NCI-H146 (cell line): Measurements from ENCODE around the gene TMEM266.
"Not testable (repeated sequence)": the region's sequence is repeated elsewhere in the genome, so short reads cannot be mapped to it uniquely, and the experiment has no call there.

Source experiments
- DNase-seq: peaks from one replicate; lab custom pipeline; 2025; lab: John Stamatoyannopoulos, UW

TMEM266 gene, protein sequence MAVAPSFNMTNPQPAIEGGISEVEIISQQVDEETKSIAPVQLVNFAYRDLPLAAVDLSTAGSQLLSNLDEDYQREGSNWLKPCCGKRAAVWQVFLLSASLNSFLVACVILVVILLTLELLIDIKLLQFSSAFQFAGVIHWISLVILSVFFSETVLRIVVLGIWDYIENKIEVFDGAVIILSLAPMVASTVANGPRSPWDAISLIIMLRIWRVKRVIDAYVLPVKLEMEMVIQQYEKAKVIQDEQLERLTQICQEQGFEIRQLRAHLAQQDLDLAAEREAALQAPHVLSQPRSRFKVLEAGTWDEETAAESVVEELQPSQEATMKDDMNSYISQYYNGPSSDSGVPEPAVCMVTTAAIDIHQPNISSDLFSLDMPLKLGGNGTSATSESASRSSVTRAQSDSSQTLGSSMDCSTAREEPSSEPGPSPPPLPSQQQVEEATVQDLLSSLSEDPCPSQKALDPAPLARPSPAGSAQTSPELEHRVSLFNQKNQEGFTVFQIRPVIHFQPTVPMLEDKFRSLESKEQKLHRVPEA

DNA sequence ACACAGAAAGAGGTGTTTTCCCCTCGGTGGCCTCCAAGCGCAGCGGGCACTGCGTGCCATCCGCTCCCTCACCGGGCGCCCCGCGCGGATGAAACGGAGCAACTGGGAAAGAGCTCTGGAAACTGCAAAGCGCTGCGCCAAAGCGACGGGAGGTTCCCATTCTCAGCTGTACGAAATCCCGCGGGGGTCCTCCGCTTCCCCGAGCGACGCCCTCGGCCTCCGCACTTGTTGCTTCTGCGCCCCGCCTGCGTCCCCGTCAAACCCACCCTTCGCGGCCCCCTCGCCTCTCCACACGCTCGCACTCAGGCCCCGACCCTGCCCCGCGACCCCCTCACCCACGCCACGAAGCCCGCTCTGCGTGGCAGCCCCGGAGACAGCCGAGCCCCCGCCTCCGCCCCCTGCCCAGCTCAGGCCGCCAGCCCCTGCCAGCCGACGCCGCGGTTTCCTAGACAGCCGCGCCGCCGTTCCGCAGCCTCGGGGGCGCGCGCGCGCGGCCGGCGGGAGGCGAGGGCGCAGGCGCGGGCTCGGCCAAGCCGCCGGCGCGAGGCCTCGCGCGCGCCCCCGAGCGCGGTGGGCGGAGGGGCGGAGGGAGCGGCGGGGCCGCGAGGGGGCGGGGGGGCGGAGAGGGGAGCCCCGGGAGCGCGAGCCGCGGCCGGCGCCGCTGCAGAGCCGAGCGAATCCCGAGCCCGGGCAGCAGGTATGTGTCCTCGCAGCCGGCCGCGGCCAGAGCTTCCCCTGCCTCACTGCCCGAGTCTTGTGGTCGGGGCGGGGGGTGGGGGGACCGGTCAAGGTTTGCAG lies at the start of gene TMEM266:
TSS of gene TMEM266 (plus strand) at position 666 of the 798 bp plus-strand sequence. CDS start 74,279 bp downstream, outside the sequence.
- DNase-seq: peak; percentile 37

DNA sequence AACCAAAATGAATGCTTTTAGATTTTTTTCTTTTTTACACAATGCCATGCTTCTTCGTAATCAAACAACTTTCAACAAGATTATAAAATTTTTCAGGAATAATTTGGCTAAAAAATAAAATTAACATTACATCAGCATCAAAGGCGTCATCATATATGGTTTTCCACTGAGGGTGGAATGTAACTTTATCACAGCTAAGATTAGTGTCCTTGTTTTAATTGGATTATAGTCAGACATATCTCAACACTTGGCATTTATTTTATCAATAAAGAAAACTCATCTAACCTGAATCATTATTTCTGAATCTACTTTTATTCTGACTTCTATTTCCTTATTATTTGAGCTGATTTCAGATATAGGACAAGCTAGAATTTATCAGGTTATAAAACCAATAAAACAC lies 49.2 kb upstream of the TMEM266 start:
- no peak for DNase-seq

DNA sequence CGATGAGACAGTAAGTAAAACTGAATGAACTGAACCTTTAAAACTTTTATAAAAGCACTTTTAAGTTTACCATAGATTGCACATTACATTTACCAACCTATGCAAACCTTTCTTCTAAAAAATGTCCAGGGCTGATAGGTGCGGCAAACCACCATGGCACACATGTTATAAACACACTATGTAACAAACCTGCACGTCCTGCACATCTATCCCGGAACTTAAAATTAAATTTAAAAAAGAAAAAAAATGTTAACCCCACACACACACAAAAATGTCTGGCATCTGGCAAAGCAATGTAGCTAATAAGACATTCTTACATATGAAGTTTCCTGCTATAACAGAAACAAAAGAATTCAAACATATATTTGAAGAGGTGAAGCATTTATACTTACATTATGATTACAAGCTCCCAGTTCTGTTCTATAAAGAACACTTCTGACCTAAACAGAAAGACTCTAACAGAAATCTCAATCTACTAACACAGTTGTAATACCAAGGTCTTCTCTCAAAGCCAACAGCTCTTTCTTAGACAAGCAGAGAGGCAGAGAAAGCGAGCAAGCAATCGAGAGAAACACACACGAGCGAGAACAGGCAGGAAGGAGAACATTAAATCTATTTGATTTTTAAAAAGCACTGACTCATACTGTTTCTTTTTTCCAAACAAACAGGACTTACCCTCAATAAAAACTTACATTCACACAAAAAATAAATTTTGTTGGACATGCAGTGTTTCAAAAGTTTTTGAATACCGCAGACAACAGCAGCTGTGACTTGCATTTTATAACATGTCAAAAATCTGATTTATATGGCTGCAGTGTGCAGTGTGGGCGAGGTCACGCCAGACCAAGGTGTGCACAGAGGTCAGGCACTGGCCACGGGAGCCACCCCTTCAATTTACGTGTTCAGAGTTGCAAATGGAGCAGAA lies 47.9 kb upstream of the TMEM266 start, which contains the start of gene NRG4:
TSS of gene NRG4 (minus strand) at position 798 of the 925 bp plus-strand sequence. CDS start 1,194 bp downstream, outside the sequence.
- DNase-seq: no peak

DNA sequence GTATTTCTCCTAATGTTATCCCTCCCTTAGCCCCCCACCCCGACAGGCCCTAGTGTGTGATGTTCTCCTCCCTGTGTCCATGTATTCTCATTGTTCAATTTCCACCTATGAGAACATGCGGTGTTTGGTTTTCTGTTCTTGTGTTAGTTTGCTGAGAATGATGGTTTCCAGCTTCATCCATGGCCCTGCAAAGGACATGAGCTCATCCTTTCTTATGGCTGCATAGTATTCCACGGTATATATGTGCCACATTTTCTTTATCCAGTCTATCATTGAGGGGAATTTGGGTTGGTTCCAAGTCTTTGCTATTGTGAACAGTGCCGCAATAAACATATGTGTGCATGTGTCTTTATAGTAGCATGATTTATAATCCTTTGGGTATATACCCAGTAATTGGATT lies 46.3 kb upstream of the TMEM266 start:
- DNase-seq: not testable (repeated sequence)

DNA sequence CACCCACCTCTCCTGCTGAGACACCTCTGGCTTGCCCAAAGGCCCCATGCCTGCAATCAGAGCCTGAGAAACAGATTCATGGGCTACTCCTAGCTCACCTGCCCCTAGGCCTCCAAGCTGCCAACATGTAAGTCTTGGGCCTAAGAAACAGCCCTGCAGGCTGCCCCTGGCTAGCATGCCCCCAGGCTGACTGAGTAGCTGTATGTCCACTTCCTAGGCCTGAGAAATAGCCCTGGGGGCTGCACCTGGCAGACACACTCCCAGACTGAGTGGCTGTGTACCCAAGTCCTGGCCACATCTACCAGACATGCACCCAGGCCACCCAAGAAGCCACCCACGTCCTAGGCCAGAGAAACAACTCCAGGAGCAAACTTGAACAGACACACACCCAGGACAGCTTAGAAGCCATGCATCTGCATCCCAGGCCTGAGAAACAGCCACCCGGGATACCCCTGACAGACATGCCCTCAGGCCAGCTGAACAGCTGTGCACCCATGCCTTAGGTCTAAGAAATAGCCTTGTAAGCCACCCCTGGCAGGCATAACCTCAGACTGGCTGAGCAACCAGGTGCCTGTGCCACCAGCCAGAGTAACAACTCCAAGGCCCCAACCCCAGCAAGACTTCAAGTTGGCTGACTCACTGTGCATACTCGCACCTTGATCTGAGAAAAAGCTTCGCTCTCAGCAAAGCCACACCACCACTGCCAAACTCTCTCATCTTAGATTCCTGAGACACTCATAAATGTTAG lies 35.6 kb upstream of the TMEM266 start:
- no peak for DNase-seq

DNA sequence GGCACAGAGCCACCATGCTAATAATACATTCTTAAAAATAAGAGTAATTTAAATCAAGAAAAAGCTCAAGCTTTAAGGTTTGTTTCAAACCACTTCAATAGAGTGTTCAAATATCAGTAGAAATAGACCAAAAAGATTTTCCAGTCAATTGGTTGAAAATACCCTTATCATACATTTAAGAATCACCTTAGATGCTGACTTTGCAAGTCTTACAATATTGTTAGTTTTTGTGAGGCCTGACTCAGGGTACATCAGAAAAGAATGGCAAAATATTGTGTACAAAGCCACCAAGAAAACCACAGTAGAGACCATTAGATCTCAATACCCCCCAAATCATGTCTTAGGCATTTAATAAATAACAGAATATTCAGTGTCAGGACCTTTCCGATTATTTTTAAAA lies 27.7 kb upstream of the TMEM266 start:
- DNase-seq: no peak

DNA sequence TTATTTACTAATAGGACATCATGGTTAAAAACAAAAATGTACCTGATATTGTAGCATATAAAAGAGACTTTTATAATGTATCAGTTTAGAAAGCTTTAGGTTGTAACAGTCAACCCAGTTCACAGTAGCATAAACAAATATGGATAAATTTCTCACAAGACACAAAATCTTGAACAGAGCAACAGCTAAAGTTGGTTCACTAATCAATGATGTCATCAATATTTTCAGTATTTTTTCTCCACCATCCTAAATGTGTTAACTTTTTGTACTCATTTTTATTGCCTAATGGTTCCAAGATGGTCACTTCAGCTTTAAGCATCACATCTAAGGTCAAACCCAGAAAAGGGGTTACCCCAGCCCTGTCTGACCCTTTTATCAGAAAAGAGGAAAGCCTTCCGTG lies 26.3 kb upstream of the TMEM266 start:
- DNase-seq: no peak

DNA sequence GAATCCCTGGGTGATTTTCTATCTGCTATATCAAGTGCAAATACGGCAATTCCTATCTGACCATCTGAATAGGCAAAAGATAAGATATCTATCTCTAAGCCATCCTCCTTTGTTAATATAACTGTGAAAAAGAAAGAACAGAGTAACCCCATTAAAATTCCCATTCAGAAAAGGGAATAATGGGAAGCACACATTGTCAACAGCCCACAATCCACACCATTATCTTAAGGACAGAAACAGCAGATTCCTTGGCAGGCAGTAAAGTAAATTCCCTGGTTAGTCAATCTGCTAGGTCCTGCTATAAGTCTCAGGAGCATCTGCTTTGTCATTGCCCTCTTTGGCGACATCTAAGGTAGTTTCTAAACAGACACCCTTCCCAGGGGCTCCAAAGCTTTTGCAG lies 25.7 kb upstream of the TMEM266 start:
- DNase-seq: no peak

DNA sequence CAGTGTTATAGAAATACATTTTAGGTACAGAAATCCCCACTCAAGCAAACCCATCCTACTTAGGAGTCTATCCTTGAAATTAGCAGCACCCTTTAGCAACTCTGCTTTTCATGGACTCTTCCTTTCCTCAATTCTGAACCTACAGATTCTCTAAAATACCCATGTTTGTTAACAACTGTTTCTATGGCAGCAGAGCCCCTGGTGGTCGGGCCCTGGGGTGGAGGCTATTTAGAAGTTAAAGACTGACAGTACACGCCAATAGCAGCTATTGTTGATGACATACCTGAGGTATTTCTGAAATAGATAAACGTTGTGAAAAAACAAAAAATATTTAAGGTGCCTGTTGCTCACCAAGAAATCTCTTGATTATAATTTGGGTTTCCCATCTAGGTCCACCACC lies 24.2 kb upstream of the TMEM266 start:
- no peak for DNase-seq

DNA sequence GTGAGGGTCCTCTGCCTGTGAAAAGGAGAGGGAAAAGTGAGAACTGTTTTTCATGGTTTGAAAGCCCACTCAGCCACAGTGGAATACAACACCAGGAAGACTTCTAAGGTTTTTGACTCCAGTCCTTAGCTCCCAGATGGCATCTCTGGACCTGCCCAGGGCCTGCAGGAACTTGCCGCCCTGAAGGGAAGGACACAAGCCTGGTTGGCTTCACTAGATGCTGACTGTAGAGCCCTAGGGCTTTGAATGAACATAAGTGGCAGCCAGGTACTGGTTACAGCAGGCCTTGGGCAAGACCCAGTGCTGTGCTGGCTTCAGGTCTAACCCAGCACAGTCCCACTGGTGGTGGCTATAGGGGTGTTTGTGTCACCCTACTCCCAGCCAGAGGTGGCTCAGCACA lies 21.3 kb upstream of the TMEM266 start:
- no peak for DNase-seq

DNA sequence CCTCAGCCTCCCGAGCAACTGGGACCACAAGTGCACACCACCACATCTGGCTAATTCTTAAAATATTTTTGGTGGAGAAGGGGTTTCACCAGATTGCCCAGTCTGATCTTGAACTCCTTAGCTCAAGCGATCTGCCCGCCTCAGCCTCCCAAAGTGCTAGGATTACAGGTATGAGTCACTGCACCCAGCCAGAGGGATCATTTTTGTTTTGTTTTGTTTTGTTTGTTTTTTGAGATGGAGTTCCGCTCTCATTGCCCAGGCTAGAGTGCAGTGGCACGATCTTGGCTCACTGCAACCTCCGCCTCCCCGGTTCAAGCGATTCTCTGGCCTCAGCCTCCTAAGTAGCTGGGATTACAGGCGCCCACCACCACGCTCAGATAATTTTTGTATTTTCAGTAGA lies 5.6 kb upstream of the TMEM266 start:
- DNase-seq: not testable (repeated sequence)

DNA sequence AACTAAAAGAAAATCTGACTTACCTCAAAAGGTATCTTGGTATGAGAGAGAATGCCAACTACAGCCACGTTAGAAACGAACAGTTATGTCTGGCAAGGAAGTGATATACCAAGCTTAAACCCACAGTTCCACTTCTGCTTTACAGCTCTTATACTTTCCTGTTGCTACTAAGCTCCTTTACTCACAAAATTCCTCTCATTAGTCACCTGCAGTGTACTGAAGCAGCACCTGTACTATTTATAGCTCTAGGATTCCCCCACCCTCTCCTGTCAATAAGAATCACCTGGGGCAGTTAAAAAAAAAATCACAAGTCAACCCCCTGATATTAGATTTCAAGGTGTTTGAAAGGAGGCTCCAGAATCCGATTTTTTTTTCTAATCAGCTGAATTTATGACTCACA lies 2.9 kb upstream of the TMEM266 start:
- DNase-seq: peak; percentile 2

DNA sequence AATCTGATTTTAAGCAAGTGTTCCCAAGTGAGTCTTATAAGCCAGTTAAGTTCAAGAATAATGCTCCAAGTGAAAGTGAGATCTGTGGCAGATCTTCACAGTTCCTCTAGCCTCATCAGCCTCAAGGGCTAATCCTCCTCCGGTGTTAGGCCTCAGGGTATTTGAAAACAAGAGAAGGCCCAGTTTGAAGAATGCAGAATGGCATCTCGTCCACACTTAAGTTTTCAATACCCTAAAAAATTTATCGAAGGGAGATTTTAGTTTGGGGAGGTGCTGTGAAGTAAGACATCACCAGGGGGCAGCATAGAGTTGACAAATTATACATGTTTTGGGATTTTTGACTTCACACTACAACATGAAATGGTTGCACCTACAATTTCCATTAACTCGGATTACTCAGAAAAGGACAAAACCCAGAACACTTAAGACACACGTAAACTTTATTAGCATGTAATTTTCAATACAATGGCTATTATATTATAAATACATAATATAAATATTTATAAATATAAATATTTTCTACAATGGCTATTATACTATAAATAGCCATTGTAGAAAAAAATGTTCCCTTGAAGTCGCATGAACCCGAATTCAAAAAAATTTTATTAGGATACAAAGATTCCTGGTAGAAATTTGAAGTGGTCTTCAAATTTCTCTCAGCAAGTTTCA lies 2.3 kb upstream of the TMEM266 start:
- DNase-seq: peak; percentile 5

DNA sequence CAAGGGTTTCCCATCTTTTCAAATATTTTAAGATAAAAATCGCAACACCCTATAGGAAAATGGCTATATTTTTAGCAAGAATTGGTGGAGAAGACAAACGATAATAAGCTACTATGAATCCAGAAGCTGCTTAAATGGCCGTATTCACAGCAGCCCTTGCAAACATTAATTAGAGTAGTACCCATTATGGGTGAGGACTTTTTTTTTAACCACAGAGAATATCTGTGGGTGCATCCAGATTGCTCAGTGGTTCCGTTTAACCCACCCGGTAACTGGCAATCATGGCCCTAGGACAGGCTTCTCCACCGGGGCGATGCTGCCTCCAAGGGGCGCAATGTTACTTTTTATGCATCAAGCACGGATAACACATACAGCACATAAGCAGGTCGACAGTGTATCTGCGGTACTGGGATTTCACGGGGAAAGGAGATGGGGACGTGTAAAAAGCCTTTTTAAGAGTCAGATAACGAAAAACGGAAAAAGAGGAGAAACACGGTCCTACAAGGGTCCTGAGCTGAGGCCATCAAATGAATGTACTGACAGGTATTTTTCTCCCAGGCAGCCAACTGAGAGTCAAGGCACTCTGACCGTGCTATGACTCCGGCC lies 968 bp upstream of the TMEM266 start:
- DNase-seq: no peak

DNA sequence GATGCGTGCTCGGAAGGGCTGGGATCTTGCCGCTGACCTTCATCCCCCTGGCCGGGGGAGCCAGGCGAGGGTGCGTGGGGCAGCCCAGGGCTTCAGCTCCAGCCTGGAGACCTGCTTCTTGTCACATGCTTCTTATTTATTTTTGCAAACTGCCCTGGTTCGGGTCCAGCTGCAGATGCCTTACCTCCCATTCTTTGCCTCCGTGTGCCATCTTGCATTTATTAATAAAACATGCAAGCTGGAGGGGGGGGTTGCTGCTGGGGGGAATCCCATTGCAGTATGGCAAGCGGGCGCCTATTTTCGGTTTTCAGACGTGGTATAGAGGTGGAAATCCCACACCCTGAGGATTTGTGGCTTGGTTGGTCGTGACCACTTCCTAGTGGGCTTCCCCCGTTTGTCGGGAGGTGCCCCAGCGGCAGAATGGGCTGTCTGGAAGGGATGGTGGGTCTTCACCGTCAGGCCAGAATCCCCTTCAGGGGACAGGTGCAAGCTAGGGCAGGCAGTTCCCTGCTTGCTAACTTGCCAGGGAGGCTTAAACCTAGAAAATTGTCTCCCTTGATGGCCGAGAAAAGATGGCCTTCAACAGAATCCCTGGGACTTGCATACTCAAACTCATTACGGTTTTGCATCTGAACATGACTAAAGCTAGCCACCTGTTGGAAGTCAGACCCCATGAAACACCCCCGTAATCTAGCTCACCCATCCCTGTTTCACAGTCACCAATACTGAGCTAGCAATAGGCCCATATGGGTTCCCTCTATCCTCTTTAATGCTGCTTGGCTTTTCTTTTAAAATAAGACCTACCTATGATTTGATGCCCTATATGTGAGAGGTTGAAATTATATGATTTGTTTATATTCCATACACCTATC lies 569 bp downstream of the TMEM266 start:
- DNase-seq: no peak

DNA sequence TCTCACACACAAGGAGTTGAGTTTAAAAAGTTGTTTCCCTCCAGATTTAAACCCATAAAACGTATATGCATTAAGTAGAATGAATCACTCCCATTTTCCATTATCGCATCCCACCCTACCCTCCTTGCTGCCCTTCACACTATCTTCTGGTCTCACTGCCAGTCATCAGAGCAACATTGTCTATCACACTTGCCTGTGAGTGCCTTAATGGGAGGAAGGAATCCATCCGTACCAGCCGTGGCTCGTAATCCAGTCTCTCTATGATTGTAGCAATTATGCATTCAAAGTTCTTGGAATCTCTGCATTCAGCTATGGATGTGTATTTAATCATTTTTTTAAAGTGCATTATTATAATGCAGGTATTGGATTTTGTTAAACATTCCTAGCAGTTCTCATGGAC lies 1.9 kb downstream of the TMEM266 start:
- DNase-seq: no peak

DNA sequence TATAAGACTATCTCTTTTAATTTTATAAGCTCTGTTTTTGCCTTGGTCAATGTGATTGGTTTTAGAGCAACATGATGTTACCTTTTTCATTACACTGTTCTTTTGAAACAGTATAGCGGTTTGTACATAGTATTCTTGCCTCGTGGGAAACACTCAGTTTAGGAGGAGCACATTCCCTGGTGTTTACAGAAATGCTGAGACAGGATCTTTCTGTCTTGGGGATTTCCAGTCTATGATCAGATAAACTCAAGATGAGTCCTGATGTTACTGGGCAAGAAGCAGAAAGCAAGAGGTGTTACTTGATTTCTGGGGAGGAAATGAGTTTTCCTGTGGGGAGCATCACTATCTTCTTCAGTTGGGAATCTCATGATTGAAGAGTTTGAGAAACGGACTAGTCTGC lies 2.5 kb downstream of the TMEM266 start:
- no peak for DNase-seq

DNA sequence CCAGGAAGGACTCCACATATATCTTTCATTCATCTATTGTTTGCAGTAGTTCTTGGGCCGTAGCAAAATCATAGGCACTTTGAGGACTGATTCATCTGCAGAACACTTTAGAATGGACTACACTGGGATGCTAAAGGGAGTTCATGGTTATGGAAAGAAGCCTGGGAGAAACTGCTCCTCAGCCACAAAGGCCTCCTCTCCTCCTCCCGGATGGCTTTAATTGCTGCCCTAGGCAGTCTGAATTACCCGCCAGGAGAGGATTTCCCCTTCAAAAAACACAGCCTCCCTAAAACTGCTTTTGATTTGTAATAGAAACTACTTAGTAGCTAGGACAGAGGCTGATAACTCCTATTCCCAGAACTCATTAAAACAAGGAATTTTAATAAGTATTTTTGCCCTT lies 4.6 kb downstream of the TMEM266 start:
- DNase-seq: no peak

DNA sequence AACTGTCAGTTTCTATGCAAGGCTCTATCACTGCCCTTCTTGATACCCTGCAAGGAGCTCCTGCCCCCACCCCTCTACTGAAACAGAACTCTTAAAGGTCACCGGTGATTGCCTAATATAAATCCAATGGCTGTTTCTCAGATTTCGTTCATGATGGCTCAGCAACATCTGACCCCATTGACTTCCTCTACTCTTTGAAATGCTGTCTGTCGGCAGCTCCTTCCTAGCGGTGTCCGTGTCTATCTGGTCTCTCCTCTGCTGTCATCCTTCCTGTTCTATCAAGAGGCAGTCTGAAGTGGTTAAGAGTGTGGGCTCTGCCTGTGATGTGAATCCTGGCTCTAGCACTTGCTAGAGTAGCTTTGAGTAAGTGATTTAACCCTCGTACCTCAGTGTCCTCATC lies 5.5 kb downstream of the TMEM266 start:
- DNase-seq: no peak
